Measurements from ENCODE around the gene CDK2AP2. TPM values are rescaled to one million over a fixed set of nuclear protein-coding genes. Genes with fewer than 3 reads are reported as not detected.

Gene CDK2AP2
- total and polyA plus RNA-seq, 9 of the 15 experiments (the other 6 are each of a cell fraction or from before 2014, with no cell fraction given) = 4.4 to 47.4 (median 21.7) TPM

DNA sequence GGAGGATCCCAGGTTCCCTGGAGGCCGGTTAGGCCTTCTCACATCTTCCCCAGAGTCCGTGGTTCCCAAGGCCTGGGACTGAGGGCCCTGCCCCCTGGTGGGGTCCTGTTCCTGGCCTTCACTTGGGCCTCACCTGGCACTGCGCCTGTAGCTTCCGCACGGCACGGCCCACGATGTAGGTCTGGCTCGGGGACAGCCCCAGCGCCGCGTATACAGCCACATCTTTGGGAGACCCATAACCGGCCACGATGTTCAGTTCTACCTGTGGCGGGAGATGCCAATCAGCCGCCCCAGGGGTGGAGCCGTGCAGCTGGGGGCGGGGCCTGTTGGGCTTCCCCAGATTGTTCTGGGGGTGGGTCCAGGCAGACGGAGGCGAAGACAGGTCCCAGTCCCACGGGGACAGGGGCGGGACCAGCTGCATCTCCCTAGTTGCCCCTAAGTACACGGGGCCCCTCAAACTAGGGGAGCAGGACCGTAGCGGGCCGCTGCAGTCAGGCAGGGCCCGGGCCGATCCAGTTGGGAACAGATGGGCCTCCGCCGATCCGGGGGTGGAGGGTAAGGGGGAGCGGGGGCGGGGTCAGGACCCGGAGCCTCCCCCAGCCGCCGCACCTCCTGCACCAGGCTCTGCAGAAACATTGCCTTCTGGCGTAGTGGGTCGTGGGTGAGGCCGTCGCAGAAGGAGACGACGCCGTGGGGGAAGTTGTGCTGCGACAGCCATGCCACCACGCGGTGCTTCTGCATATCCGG, 15.0 kb downstream of the CDK2AP2 start (continued):
- TF ChIP-seq RBM34 (IDR thresholded peaks at IDR 0.05; ENCODE audit: borderline replicate concordance, insufficient read depth, low read length) (no peak), POLR3A (IDR thresholded peaks at IDR 0.05; ENCODE audit: borderline replicate concordance, extremely low read depth, insufficient read depth, insufficient read length) (no peak), FUS (optimal IDR thresholded peaks at IDR 0.05; ENCODE audit: low read depth, low read length) (no peak)
- TF ChIP-seq, protein P1, sequence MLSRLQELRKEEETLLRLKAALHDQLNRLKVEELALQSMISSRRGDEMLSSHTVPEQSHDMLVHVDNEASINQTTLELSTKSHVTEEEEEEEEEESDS (CRISPR knock-in tag; IDR thresholded peaks at IDR 0.05) = no peak

GRCh38 chr11:67492069-67492727, 15.8 kb downstream of the CDK2AP2 start:
- Histone ChIP-seq H3K9ac (ENCODE audit: insufficient read depth in 1 of 2, low read depth in 2 of 2, low read length in 2 of 2) (peak overlapping the region in 1 of 2 experiments; percentile 86; a peak in 2 of 4 replicates), H3K9me3 (replicated peaks; ENCODE audit: control insufficient read depth, insufficient read depth, low read depth, low read length) (no peaks in the 10 kb centered on the region), H4K20me1 (replicated peaks; ENCODE audit: control insufficient read depth, insufficient read depth, low read length) (no peaks in the 10 kb centered on the region), H3K9me1 (ENCODE audit: control insufficient read depth, insufficient read depth, low read length) (no peaks in the 10 kb centered on the region), H3K36me3 (ENCODE audit: control insufficient read depth, insufficient read depth, low read length) (peaks cover 92% of the 10 kb centered on the region; the same call in 2 of the 3 replicates), H3K4me3 (no peak overlapping the region), H3K79me2 (ENCODE audit: control insufficient read depth, insufficient read depth, low read length) (0 out of 3 replicates have a peak, but pooled peaks cover 3% of the 10 kb centered on the region), H2AFZ (ENCODE audit: low read depth, low read length) (no peak overlapping the region), H3K27ac (ENCODE audit: extremely low read depth, low read depth, low read length) (no peak overlapping the region), H3K4me1 (replicated peaks in 1 of 2; ENCODE audit: control insufficient read depth in 2 of 2, insufficient read depth in 2 of 2, low read length in 2 of 2) (peaks cover 0 to 73% of the 10 kb centered on the region in 2 experiments; a peak in 2 of 5 replicates), H3K27me3 (ENCODE audit: control insufficient read depth in 2 of 2, insufficient read depth in 2 of 2, low read length in 2 of 2) (no peaks in the 10 kb centered on the region), H3K4me2 (ENCODE audit: insufficient read depth, low read length) (no peak overlapping the region)
- DNase-seq (ENCODE audit: extremely low read depth in 1 of 4, low spot score in 3 of 4) (no peak), ATAC-seq (no peak), FAIRE-seq (no peak)
- ChIA-PET POLR2A (interaction anchor here (0.6 to 1.4 kb wide), 7 partner anchors 9 to 592 kb away, joined by 3 to 5 read pairs (median 3); partner anchors contain the start of gene AIP), CTCF (ENCODE audit: low intra/inter-chr PET ratio) (no interaction called here)
- in situ Hi-C loops (cut with MboI) = no loop called here
- 95% methylated on average over 17 of the region's 19 CpGs for WGBS (ENCODE audit: insufficient coverage, low coverage, missing lambda C conversion rate)
- no TSS peak for BruUV-seq (replicated peaks)
- intact Hi-C loops (cut with micrococcal nuclease) = no loop called here
- TF ChIP-seq, protein P2, sequence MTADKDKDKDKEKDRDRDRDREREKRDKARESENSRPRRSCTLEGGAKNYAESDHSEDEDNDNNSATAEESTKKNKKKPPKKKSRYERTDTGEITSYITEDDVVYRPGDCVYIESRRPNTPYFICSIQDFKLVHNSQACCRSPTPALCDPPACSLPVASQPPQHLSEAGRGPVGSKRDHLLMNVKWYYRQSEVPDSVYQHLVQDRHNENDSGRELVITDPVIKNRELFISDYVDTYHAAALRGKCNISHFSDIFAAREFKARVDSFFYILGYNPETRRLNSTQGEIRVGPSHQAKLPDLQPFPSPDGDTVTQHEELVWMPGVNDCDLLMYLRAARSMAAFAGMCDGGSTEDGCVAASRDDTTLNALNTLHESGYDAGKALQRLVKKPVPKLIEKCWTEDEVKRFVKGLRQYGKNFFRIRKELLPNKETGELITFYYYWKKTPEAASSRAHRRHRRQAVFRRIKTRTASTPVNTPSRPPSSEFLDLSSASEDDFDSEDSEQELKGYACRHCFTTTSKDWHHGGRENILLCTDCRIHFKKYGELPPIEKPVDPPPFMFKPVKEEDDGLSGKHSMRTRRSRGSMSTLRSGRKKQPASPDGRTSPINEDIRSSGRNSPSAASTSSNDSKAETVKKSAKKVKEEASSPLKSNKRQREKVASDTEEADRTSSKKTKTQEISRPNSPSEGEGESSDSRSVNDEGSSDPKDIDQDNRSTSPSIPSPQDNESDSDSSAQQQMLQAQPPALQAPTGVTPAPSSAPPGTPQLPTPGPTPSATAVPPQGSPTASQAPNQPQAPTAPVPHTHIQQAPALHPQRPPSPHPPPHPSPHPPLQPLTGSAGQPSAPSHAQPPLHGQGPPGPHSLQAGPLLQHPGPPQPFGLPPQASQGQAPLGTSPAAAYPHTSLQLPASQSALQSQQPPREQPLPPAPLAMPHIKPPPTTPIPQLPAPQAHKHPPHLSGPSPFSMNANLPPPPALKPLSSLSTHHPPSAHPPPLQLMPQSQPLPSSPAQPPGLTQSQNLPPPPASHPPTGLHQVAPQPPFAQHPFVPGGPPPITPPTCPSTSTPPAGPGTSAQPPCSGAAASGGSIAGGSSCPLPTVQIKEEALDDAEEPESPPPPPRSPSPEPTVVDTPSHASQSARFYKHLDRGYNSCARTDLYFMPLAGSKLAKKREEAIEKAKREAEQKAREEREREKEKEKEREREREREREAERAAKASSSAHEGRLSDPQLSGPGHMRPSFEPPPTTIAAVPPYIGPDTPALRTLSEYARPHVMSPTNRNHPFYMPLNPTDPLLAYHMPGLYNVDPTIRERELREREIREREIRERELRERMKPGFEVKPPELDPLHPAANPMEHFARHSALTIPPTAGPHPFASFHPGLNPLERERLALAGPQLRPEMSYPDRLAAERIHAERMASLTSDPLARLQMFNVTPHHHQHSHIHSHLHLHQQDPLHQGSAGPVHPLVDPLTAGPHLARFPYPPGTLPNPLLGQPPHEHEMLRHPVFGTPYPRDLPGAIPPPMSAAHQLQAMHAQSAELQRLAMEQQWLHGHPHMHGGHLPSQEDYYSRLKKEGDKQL (CRISPR knock-in tag; IDR thresholded peaks at IDR 0.05; ENCODE audit: borderline replicate concordance) = no peak
- TF ChIP-seq POLR2G (IDR thresholded peaks at IDR 0.05; ENCODE audit: low read depth, low read length) = peak; percentile 51
- peak; percentile 79 for TF ChIP-seq BCOR (IDR thresholded peaks at IDR 0.05)
- TF ChIP-seq GTF3C2 (IDR thresholded peaks at IDR 0.05; ENCODE audit: borderline replicate concordance, extremely low read depth, insufficient read length) = no peak
- no peak for TF ChIP-seq ZNF354B (CRISPR knock-in tag; IDR thresholded peaks at IDR 0.05)
